Measurements from ENCODE around the gene ZNF20.
A peak's percentile ranks its signal among the peaks of the same experiment; 100 is the strongest.

The ZNF20 gene

DNA sequence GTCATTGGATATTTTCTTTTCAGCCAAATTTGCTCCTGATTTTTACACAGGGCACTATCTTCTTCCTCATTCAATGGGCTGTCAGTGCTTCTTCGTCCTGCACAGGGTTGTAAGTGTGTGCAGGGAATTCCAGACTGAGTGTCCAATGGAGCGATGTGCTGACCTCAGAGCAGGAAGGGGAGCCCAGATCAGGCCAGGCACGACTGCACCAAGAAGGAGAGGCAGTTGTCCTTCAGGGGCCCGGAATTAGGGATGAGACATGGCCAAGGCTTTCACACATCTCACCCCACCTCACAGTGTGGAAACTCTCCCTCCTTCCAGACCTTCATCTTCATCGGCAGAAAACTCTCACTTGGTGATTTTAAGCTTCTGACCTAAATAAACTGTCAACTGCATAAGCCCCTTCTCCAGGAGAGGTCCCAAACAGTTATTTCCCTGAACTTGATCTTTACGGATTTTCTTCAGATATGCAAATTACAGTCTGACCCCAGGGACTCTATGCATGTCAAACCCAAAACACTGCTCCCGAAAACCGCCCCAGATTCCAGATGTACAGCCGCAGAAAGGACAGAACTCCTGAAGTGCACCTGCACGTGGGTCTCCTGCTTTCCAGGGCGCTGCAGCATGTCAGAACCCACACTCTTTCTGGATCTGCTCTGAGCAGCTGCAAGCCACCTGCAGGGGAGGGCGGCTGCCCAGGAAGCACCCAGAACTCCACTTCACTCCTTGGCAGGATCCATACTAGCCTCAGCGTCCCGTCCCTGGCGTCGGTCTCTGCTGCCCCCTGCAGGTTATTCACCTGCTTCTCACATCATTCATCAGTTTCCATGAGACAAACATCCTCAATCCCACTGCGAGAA is 625 bp upstream of the ZNF20 start:
- TF ChIP-seq, protein P1, sequence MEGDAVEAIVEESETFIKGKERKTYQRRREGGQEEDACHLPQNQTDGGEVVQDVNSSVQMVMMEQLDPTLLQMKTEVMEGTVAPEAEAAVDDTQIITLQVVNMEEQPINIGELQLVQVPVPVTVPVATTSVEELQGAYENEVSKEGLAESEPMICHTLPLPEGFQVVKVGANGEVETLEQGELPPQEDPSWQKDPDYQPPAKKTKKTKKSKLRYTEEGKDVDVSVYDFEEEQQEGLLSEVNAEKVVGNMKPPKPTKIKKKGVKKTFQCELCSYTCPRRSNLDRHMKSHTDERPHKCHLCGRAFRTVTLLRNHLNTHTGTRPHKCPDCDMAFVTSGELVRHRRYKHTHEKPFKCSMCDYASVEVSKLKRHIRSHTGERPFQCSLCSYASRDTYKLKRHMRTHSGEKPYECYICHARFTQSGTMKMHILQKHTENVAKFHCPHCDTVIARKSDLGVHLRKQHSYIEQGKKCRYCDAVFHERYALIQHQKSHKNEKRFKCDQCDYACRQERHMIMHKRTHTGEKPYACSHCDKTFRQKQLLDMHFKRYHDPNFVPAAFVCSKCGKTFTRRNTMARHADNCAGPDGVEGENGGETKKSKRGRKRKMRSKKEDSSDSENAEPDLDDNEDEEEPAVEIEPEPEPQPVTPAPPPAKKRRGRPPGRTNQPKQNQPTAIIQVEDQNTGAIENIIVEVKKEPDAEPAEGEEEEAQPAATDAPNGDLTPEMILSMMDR (IDR thresholded peaks at IDR 0.05; ENCODE audit: low read depth, low read length, missing control alignments) = peak; percentile 71
- in situ Hi-C loops (cut with HindIII; ENCODE audit: low sequenced_read_pairs) = no loop called here
- peak; percentile 55 for DNase-seq (ENCODE audit: low read depth)

DNA sequence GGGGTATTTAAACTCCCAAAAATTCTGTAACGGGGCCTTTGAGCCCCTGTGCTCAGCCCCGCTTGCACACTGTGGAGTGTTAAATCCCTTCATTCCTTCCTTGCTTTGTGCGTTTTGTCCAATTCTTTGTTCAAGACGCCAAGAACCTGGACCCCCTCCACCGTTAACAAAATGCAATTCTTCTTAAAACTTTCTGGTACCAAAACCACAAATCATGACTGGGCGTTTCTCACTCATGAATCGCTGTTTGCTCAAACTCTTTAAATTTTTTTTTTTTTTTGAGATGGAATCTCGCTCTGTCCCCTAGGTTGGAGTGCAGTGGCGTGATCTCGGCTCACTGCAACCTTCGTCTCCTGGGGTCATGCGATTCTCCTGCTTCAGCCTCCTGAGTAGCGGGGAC is 881 bp downstream of the ZNF20 start:
- DNase-seq (ENCODE audit: low read depth) = no peak
- peak overlapping the region; percentile 90 for H3K4me3 ChIP-seq (ENCODE audit: low read depth, low read length)
- in situ Hi-C loops (cut with HindIII; ENCODE audit: low sequenced_read_pairs) = no loop called here
- TF ChIP-seq, protein P1 (IDR thresholded peaks at IDR 0.05; ENCODE audit: low read depth, low read length, missing control alignments) = no peak

More for the DNA sequence above, 625 bp upstream of the ZNF20 start:
- H3K4me3 ChIP-seq (ENCODE audit: low read depth, low read length) = peak overlapping the region; percentile 90

DNA sequence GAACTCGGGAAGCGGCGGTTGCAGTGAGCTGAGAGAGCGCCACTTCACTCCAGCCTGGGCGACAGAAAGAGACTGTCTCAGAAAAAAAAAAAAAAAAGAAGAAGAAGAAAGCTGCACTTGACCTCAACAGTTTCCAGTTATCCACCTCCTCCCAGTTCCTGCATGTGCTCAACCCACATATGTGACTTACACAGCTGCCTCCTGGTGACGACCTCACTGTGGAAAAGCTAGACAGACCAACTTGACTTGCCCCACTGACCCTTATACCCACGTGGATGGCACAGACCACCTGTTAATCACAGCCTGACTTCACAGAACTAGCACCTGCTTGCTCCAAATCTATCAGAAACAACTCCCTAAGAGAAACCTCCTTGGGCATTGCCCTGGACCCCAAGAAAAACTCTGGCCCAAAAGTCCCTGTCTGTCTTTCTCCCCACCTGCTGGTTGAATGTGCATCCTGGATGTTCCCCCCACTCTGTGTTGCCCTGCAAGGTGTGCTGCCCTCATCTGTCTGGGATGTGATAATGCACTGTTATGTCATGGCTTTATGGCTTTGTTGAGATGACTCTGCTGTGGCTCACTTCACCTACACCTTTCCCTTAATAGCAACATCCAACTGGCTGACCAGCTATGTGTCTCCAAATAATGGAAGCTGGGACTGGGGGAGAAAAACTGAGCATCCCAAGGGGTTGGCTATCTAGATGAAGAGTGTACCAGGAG is 2.8 kb downstream of the ZNF20 start:
- TF ChIP-seq, protein P1 (IDR thresholded peaks at IDR 0.05; ENCODE audit: low read depth, low read length, missing control alignments) = no peak
- in situ Hi-C loops (cut with HindIII; ENCODE audit: low sequenced_read_pairs) = no loop called here
- DNase-seq (ENCODE audit: low read depth) = no peak
- no peak overlapping the region for H3K4me3 ChIP-seq (ENCODE audit: low read depth, low read length)

DNA sequence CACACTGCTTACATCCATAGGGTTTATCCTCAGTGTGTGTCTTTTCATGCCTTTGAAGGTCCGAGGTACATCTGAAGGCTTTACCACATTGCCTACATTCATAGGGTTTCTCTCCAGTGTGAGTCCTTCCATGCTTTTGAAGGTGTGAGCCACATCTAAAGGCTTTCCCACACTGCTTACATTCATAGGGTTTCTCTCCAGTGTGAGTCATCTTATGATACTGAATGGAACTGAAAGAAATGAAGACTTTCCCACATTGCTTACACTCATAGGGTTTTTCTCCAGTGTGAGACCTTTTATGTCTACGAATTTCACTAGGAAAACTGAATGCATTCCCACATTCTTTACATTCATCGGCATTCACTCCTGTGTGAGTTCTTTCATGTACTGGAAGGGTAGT is 7.1 kb downstream of the ZNF20 start:
- TF ChIP-seq, protein P1 (IDR thresholded peaks at IDR 0.05; ENCODE audit: low read depth, low read length, missing control alignments) = no peak
- in situ Hi-C loops (cut with HindIII; ENCODE audit: low sequenced_read_pairs) = no loop called here
- no peak for DNase-seq (ENCODE audit: low read depth)
- no peak overlapping the region for H3K4me3 ChIP-seq (ENCODE audit: low read depth, low read length)

DNA sequence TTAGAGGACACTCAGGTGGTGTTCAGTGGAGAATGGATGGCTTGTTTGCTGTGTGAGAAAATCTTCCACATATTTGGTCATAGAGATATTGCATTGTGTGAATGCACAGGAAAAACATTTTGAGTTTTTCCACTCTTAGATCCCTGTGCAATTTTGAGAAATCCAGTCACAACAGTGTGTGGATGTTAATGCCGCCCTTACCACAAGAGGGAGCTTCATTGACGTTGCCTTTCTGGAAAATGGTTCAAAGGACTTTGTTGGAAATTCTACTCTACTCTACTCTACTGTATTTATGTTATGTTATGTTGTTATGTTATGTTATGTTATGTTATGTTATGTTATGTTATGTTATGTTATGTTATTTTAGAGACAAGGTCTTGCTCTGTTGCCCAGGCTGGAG is 13.4 kb downstream of the ZNF20 start:
- in situ Hi-C loops (cut with HindIII; ENCODE audit: low sequenced_read_pairs) = no loop called here
- DNase-seq (ENCODE audit: low read depth) = no peak
- TF ChIP-seq, protein P1 (IDR thresholded peaks at IDR 0.05; ENCODE audit: low read depth, low read length, missing control alignments) = peak; percentile 11
- H3K4me3 ChIP-seq (ENCODE audit: low read depth, low read length) = no peak overlapping the region

DNA sequence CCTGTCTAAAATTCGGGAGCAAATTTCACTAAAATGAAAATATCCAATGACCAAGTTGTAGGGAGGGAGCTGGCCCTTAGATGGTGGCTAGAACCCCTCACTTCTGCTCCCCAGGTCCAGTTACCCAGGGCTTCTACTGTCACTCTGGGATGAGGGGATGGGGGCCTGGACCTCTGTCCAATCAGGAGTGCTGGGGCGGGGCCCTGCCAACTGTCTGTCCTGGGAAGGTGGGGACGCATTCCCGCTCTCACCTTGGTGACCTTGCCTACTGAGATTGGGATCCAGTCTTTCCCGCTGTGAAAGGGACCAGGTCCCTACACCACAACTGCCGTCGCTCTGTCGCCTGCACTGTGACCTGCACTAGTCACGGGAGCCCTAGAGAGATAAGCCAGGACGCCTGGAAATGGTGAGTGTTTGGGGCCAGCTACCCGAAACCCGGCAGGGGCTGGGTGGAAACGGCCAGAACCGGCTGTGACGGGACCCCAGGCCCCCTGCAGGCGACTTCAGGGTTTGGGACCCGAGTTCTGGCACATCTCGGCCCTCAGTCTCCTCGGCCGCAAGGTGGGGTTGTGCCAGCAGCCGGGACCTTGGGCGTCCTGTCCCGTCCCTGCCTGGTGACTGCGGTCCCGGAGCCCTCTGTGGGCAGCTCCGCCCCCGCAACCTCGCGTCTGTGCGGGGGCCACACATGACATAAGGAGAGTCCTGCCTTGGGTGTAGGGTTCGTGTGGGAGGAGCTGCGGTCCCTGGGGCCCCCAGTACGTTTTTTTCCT is 22.8 kb downstream of the ZNF20 start:
- DNase-seq (ENCODE audit: low read depth) = no peak
- TF ChIP-seq, protein P1 (IDR thresholded peaks at IDR 0.05; ENCODE audit: low read depth, low read length, missing control alignments) = no peak
- in situ Hi-C loops (cut with HindIII; ENCODE audit: low sequenced_read_pairs) = no loop called here
- H3K4me3 ChIP-seq (ENCODE audit: low read depth, low read length) = no peak overlapping the region
